AG09319 (cell line): ENCODE results near the gene UBAC1.

ENCODE experiments used
- DNase-seq: peaks from one replicate; pipeline ENCODE4 v3.0.0-alpha.2; 2010; ENCODE audit warnings: low read depth; ENCODE audit errors: extremely low read depth
- CTCF ChIP-seq: IDR thresholded peaks from 2 replicates; pipeline ENCODE4 v1.5.1; 2011; ENCODE audit warnings: low read depth, mild to moderate bottlenecking, inconsistent platforms, low read length, moderate library complexity

UBAC1 gene

GRCh38 chr9:135975834-135976233 lies 14.7 kb upstream of the UBAC1 start:
- TF ChIP-seq CTCF: no peak
- DNase-seq: no peak

DNA sequence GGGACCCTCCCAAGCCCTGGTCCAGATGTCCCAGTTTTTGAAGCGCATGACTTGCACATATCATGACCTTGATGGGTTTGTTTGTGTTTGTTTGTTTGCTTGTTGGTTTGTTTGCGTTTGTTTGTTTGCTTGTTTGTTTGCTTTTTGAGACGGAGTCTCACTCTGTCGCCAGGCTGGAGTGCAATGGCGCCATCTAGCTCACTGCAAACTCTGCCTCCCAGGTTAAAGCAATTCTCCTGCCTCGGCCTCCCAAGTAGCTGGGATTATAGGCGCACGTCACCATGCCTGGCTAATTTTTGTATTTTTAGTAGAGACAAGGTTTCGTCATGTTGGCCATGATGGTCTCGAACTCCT lies 13.0 kb upstream of the UBAC1 start:
- no peak for DNase-seq
- no peak for TF ChIP-seq CTCF

DNA sequence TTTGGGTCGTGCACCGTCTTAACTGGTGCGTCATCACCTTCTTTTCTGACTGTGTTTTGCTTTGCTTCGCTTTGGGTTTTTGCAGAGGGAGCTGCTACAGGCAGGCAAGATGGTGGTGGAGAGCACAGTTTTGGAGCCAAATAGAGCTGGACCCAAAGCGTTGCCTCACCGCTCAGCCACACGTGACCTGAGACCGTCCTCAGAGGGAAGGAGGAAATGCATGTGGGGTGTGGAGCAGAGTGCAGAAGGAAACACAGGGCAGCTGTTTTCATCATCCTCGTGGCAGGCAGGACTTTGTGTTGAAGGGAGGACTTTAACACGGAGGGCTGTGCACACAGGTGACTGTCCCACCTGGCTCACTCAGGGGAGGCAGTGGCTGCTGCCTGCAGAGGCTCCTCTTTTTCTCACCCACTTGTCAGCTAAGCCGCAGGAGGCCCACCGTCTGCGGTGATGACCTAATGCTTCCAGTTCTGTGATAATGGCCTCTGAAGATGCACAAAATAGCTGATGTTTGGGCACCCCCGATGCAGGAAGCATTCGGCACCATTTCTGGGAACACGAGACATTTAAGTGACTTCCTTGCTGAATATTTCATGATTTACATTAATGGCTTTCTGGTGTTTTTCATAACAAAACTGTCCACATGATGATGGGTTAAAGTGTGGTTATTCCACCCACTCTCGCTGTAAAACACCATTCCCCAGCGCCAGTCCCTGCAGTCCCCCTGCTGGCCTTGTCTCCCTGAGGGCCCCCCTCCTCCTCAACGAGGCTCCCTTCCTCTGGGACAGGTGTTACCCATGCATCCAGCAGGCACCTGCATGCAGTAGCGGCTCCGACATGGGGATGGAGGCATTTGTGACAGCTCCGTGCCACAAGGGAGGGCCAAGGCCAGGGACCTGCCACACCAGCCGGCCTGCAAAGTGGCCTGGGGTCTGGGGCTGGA lies 12.4 kb upstream of the UBAC1 start:
- DNase-seq: no peak
- TF ChIP-seq CTCF: no peak

DNA sequence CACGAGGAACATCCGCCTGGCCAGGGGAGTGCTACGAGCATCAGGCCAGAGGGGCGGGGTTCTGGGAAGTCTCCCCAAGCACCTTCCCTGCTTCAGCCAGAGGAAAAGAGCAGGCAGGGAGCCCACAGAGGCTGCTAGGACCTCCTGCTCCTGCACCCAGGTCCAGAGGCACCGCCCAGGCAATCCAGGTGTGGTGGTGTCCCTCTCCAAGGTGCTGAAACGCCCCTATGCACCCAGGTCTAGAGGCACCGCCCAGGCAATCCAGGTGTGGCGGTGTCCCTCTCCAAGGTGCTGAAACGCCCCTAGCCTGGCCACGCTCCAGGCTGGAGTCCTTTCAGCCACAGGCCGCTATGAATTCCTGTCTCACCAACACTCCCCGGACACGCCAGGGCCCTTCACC lies 10.7 kb upstream of the UBAC1 start:
- DNase-seq: no peak
- TF ChIP-seq CTCF: no peak

- TF ChIP-seq CTCF: no peak
- no peak for DNase-seq
These were observed 10.1 kb upstream of the UBAC1 start for GRCh38 chr9:135971111-135971766.

DNA sequence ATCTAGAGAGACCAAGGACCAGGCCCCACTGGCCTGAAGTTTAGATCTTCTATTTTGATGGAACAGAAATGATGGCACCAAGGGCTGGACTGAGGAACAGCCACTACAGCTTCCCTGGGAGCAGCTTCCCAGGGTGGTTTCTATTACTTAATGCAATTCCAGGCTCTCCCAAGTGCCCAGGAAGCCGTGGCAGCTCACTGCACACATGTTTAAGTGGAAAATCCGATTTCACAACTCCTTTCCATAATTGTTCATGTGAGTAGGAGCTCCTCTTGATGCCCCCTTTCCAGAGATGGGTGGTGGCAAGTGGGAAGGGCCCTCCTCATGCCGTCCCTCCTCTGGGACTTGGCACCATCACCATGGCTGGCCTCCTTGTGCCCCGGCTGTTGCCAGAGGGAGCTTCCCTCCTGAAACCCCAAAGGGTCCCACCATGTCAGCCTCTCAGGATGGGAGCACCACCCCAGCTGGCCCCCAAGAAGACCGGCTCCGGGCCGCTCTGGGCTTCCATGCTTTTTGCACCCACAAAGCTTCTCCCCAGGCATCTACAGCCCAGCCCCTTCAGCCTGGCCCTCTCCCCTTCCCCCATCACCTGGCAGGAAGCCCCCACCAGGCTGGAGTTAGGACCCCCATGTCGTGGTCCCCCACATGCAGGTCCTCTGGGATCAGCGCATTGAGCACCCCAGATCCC lies 9.1 kb upstream of the UBAC1 start:
- no peak for DNase-seq
- TF ChIP-seq CTCF: no peak
